ENCODE results near the gene CHRNA4. TPM values are rescaled to one million over a fixed set of nuclear protein-coding genes. Genes with fewer than 3 reads are reported as not detected.

CHRNA4 gene
- total and polyA plus RNA-seq, 10 of the 15 experiments (the other 5 are each of a cell fraction or from before 2014, with no cell fraction given): 0.04 to 0.41 (median 0.06) TPM; not detected in 5

DNA sequence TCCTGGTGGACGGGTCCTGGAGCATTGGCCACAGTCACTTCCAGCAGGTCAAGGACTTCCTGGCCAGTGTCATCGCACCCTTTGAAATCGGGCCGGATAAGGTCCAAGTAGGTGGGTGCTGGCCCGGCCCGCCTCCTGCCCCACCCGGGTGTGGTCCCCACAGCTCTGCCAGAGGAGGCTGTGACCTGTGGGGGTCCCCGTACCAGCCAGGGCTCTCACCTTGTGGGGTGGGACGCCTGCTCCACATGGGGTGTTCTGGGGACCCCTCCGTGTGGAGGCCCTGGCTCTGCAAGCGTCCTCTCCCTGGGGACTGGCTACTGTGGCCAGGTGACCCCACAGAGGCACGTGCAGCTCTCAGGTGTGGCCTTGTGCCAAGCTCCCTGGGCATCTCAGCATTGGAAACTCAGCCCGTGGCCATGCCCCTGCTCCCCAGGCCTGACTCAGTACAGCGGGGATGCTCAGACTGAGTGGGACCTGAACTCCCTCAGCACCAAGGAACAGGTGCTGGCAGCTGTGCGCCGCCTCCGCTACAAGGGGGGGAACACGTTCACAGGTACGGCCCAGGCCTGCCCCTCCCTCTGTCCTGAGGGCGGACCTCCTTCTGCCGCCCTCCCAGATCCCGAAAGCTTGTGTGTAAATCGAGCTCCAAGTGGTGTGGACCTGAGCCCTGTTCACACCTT, 53.5 kb downstream of the CHRNA4 start (continued):
- TF ChIP-seq, protein P1, sequence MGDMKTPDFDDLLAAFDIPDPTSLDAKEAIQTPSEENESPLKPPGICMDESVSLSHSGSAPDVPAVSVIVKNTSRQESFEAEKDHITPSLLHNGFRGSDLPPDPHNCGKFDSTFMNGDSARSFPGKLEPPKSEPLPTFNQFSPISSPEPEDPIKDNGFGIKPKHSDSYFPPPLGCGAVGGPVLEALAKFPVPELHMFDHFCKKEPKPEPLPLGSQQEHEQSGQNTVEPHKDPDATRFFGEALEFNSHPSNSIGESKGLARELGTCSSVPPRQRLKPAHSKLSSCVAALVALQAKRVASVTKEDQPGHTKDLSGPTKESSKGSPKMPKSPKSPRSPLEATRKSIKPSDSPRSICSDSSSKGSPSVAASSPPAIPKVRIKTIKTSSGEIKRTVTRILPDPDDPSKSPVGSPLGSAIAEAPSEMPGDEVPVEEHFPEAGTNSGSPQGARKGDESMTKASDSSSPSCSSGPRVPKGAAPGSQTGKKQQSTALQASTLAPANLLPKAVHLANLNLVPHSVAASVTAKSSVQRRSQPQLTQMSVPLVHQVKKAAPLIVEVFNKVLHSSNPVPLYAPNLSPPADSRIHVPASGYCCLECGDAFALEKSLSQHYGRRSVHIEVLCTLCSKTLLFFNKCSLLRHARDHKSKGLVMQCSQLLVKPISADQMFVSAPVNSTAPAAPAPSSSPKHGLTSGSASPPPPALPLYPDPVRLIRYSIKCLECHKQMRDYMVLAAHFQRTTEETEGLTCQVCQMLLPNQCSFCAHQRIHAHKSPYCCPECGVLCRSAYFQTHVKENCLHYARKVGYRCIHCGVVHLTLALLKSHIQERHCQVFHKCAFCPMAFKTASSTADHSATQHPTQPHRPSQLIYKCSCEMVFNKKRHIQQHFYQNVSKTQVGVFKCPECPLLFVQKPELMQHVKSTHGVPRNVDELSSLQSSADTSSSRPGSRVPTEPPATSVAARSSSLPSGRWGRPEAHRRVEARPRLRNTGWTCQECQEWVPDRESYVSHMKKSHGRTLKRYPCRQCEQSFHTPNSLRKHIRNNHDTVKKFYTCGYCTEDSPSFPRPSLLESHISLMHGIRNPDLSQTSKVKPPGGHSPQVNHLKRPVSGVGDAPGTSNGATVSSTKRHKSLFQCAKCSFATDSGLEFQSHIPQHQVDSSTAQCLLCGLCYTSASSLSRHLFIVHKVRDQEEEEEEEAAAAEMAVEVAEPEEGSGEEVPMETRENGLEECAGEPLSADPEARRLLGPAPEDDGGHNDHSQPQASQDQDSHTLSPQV (IDR thresholded peaks at IDR 0.05): no peak
- no peak for TF ChIP-seq ZNF207 (IDR thresholded peaks at IDR 0.05; ENCODE audit: borderline replicate concordance)
- no peak for TF ChIP-seq LARP7 (IDR thresholded peaks at IDR 0.05)
- no peak for TF ChIP-seq CHD1 (IDR thresholded peaks at IDR 0.05; ENCODE audit: low read depth, low read length)

DNA sequence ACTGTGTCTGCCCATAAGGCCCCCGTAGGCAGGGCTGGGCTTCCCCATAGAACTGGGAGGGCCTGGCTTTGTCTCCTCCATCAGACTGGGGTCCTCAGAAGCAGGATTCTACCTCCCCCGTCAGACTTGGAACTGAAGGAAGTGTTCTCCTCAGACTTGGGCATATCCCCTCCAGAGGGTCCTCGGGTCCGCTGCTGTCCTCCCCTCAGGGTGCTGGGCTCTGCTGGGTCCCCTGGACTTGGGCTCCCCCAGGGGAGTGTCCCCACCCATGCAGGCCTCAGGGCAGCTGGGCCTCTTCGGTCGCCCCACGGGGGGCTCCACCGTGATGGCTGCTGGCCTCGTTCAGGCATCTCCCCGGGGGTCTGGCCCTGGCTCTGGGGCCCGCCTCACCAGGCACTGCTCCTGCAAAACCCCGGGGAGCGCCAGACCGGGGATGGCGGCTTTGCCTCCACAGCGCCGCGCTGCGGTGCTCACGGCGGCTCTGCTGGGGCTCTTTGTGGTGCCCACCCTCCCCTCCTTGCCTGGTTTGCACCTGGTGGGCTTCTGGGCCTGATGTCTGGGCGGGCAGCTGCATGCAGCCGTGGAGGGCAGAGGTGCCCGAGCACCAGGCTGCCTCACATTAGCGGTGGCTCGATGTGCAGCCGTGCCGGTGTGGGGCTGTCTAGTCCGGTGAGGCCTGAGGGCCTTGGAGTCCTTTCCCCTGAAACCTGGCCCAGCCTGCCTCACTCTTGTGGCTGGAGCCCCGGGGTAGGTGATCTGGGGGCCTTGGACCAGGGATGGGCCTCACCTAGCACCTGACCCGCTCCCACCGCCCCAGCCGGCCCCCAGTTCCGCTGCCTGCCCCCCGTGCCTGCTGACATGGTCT, 54.2 kb downstream of the CHRNA4 start:
- H3K4me2 ChIP-seq (ENCODE audit: control insufficient read depth, insufficient read depth): no peak overlapping the region
- H2AFZ ChIP-seq (ENCODE audit: control insufficient read depth, low read depth, low read length): no peak overlapping the region
- no peaks in the 10 kb centered on the region for H3K36me3 ChIP-seq (ENCODE audit: control insufficient read depth in 2 of 2, insufficient read depth in 2 of 2, low read length in 1 of 2)
- ATAC-seq (no peak), FAIRE-seq (no peak), DNase-seq (ENCODE audit: low read depth, low spot score) (no peak)
- intact Hi-C loops (cut with micrococcal nuclease; ENCODE audit: unreplicated experiment): no loop called here
- no peaks in the 10 kb centered on the region for H3K4me1 ChIP-seq (ENCODE audit: control insufficient read depth, insufficient read depth, low read length)
- ChIA-PET SMC1A (ENCODE audit: uncharacterized antibody, unreplicated experiment) (no interaction called here), RAD21 (ENCODE audit: unreplicated experiment) (no interaction called here), CTCF (interaction anchor here (1.5 kb wide), 1 partner anchor 75 kb away, joined by 7 read pairs; no protein-coding TSS in a partner anchor), POLR2A (no interaction called here)
- no peaks in the 10 kb centered on the region for H3K27me3 ChIP-seq (replicated peaks in 1 of 2; ENCODE audit: control insufficient read depth in 2 of 2, insufficient read depth in 2 of 2, low read length in 1 of 2)
- no TSS peak for BruUV-seq (replicated peaks)
- H3K4me3 ChIP-seq: no peak overlapping the region
- 50% methylated on average over 34 of the region's 35 CpGs for WGBS (ENCODE audit: insufficient coverage, insufficient replicate concordance, low lambda C conversion rate, missing lambda C conversion rate)
- H3K9me3 ChIP-seq (replicated peaks; ENCODE audit: control insufficient read depth, insufficient read depth, low read length): no peaks in the 10 kb centered on the region
- no peak overlapping the region for H3K9ac ChIP-seq (ENCODE audit: control insufficient read depth, insufficient read depth, low read length)
- in situ Hi-C loops (cut with MboI): no loop called here
- no peaks in the 10 kb centered on the region for H4K20me1 ChIP-seq (ENCODE audit: control insufficient read depth, insufficient read depth)
- H3K79me2 ChIP-seq (ENCODE audit: control insufficient read depth, insufficient read depth, low read length): no peaks in the 10 kb centered on the region
- H3K27ac ChIP-seq (ENCODE audit: control insufficient read depth, insufficient read depth): no peak overlapping the region
- no peak for TF ChIP-seq POLR2AphosphoS2 (IDR thresholded peaks at IDR 0.05; ENCODE audit: low read depth, low read length)
- TF ChIP-seq SMC3 (IDR thresholded peaks at IDR 0.05; ENCODE audit: borderline replicate concordance, low read length): no peak
- no peak for TF ChIP-seq STAT3 (IDR thresholded peaks at IDR 0.05; ENCODE audit: low read depth, low read length)
- TF ChIP-seq, protein P2, sequence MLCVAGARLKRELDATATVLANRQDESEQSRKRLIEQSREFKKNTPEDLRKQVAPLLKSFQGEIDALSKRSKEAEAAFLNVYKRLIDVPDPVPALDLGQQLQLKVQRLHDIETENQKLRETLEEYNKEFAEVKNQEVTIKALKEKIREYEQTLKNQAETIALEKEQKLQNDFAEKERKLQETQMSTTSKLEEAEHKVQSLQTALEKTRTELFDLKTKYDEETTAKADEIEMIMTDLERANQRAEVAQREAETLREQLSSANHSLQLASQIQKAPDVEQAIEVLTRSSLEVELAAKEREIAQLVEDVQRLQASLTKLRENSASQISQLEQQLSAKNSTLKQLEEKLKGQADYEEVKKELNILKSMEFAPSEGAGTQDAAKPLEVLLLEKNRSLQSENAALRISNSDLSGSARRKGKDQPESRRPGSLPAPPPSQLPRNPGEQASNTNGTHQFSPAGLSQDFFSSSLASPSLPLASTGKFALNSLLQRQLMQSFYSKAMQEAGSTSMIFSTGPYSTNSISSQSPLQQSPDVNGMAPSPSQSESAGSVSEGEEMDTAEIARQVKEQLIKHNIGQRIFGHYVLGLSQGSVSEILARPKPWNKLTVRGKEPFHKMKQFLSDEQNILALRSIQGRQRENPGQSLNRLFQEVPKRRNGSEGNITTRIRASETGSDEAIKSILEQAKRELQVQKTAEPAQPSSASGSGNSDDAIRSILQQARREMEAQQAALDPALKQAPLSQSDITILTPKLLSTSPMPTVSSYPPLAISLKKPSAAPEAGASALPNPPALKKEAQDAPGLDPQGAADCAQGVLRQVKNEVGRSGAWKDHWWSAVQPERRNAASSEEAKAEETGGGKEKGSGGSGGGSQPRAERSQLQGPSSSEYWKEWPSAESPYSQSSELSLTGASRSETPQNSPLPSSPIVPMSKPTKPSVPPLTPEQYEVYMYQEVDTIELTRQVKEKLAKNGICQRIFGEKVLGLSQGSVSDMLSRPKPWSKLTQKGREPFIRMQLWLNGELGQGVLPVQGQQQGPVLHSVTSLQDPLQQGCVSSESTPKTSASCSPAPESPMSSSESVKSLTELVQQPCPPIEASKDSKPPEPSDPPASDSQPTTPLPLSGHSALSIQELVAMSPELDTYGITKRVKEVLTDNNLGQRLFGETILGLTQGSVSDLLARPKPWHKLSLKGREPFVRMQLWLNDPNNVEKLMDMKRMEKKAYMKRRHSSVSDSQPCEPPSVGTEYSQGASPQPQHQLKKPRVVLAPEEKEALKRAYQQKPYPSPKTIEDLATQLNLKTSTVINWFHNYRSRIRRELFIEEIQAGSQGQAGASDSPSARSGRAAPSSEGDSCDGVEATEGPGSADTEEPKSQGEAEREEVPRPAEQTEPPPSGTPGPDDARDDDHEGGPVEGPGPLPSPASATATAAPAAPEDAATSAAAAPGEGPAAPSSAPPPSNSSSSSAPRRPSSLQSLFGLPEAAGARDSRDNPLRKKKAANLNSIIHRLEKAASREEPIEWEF (IDR thresholded peaks at IDR 0.05; ENCODE audit: insufficient replicate concordance, low read depth, low read length): no peak
- no peak for TF ChIP-seq CEBPB (IDR thresholded peaks at IDR 0.05; ENCODE audit: borderline replicate concordance in 1 of 2, low read depth in 2 of 2, low read length in 2 of 2)
